ENCODE measurements around the gene SLC37A4.
A peak's percentile ranks its signal among the peaks of the same experiment; 100 is the strongest.
"Not testable (repeated sequence)": the region's sequence is repeated elsewhere in the genome, so short reads cannot be mapped to it uniquely, and the experiment has no call there.

Gene SLC37A4

DNA sequence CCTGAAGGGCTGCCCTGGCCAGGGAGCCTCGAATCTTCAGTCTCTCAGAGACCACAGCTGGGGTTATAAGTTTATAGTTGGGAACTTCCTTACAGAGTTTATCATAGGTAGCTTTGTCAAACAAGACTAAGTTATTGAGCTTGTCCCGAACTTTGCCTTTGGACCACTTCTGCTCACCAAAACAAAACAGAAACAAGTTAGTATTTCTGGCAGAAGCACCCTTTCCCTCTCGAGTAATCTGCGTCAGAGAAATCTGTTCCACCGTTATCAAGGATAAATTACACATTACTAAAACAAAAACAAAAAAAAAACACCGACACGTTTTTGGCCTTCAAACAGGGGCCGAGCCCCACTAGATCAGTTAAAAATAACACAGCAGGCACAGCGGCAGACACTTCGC is 13.3 kb downstream of the SLC37A4 start:
- not testable (repeated sequence) for DNase-seq (ENCODE audit: low read depth in 2 of 2)

DNA sequence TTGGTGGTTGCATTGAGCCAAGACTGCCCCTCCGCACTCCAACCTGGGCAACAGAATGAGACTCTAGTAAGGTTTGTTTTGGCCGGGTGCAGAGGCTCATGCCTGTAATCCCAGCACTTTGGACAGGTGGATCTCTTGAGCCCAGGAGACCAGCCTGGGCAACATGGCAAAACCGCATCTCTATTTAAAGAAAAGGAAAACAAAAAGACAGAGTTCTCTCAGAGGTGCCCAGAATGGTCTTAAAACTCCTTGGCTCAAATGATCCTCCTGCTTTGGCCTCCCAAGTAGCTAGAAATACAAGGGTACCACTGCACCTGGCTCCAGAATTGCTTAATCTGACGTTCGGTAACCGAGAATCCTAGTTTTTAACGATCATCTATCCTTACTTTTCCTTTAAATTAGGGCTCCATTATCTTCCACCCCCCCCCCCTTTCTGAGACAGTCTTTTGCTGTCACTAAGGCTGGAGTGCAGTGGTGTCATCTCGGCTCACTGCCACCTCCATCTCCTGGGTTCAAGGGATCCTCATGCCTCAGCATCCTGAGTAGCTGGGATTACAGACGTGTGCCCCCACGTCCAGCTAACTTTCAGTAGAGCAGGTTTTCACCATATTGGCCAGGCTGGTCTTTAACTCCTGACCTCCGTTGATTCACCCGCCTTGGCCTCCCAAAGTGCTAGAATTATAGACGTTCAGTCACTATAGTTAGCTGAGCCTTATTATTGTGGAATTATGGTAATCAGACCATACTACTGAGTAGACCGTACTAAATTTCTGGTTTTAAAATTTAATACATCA is 14.3 kb downstream of the SLC37A4 start:
- no peak for DNase-seq (ENCODE audit: low read depth in 2 of 2)

DNA sequence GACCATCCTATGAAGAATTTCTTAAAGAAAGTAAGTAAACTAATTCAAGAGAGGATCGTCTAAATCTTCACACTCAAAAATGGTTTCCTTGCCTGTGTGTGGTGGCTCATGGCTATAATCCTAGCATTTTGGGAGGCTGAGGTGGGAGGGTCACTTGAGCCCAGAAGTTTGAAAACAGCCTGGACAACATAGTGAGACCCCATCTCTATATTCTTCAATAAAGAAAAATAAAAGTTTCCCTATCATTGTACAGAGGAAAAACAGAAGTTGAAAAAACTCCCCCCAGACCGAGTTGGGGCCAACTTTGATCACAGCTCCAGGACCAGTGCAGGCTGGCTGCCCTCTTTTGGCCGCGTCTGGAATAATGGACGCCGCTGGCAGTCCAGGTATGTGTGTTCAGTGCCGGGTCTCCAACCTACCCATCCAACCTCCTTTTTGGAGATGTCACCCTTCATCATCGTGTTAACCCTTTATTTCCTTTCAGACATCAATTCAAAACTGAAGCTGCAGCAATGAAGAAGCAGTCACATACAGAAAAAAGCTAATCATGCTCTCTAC is 15.5 kb downstream of the SLC37A4 start:
- no peak for DNase-seq (ENCODE audit: low read depth in 2 of 2)

DNA sequence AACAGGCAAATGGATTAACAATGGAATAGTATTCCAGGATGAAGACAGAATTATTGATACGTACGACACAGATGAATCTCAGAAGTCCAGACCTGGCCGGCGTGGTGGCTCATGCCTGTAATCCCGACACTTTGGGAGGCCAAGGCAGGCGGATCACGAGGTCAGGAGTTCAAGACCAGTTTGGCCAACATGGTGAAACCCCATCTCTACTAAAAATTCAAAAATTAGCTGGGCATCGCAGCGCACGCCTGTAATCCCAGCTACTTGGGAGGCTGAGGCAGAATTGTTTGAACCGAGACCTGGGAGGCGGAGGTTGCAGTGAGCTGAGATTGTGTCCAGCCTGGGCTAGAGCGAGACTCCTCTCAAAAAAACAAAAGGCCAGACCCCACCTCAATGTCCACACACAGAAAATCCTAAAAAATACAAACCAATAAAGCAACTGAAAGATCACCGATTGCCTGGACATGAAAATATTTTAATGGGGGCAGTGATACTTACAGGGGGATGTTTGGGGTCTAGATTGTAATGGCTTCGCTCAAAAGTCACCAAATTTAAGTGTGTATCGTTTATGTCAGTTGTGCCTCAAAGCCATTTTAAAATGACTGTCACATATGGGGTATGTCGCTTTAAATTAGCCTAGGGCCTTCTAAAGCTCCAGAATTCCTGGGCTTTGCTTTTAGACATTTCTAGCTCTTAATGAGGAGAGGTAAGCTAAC is 16.3 kb downstream of the SLC37A4 start:
- DNase-seq (ENCODE audit: low read depth in 2 of 2) = no peak

DNA sequence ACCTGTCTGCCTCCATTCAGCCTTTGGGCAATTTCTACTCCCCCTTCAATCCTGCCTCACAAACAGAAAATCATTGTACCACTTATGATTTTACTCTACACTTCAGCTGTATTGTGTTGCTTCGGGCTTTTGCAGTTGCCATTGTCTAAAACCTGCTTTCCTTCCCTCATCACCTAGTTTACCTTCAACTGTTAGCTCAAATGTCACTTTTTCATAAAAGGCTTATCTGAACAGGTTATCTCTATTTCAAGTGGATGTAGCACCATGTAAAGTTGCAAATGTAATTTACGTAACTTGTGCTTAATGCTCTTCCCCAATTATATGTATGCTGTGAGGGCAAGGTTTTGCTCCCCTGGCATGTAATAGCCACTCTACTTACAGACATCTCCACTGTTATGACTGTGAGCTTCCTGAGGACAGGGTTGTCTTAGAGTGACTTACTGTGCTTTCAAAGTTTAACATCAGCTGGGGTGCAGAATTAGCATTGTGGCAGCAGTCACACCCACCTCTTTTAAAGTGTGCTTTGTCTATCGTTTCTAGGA is 18.0 kb downstream of the SLC37A4 start:
- DNase-seq (ENCODE audit: low read depth in 2 of 2) = no peak

DNA sequence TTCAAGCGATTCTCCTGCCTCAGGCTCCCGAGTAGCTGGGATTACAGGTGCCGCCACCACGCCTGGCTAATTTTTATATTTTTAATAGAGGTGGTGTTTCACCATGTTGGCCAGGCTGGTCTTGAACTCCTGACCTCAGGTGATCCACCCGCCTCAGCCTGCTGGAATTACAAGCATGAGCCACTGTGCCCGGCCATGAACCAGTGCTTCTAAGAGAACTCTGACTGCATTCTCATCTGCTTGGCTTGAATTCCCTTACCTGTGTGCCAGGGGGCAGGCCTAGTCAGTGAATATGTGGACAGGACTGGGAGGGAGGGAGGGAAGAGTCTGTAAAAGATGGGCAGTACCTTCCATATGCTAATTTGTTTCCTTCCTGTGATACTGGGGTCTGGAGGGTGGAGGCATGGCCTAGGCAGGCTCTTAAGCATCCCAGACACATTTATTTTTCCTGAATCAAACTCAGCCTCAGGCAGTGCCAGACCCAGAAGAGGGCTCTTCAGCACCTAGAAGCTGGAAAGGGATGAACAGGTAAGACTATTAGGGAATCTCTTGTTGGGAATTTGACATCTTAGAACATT is 19.1 kb downstream of the SLC37A4 start:
- no peak for DNase-seq (ENCODE audit: low read depth in 2 of 2)

DNA sequence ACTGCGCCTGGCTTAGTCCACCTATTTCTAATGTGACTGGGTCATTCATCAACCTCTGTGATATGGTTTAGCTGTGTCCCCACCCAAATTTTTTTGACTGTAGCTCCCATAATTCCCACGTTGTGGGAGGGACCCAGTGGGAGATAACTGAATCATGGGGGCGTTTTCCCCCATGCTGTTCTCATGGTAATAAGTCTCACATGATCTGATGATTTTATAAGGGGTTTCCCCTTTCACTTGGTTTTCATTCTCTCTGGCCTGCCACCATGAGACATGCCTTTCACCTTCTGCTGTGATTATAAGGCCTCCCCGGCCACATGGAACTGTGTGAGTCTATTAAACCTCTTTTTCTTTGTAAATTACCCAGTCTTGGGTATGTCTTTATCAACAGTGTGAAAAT is 24.0 kb downstream of the SLC37A4 start:
- DNase-seq (ENCODE audit: low read depth in 2 of 2) = no peak

DNA sequence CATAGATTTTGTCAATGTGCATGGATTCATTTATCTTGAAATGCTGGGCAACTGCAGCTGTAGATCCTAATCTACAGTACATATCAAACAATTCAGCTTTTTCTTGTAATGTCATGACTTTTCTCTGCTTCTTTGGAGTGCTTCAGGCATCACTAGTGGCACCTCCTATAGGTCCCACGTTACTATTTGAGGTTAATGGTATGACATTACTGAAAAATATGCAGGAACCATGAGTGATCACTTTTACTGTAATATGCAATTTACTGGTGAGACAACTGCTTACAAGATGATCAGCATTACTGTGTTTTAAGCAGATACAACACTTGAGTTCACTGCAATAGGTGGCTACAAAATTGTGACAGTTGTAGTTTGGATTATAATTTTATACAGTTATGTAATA is 29.8 kb downstream of the SLC37A4 start:
- no peak for DNase-seq (ENCODE audit: low read depth in 2 of 2)

DNA sequence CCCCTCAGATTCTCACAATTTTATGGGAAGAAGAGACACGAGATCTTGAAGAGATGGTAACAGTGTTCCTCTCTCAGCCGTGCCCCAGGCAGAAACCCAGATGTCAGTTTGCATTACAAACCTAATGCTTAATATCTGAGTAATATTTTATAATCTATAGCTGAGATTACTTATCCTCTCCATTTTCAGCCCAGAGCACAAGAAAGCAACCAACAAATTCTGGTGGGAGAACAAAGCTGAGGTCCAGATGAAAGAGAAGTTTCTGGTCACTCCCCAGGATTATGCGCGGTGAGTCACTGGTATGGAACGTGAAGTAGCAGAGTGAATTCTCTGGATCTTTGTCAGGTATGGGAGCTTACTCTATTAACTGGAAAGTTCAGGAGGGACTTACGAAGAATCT is 31.9 kb downstream of the SLC37A4 start:
- no peak for DNase-seq (ENCODE audit: low read depth in 2 of 2)

DNA sequence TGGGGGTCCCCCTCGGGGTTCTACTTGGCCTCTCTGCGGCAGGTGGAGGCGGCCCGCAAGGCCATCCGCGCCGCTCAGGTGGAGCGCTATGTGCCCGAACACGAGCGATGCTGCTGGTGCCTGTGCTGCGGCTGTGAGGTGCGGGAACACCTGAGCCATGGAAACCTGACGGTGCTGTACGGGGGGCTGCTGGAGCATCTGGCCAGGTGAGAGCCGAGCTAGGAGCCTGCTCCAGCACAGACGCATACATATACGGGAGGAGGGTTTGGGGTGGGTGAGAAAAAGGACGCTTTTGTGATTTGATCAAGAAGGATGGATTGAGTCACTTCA is 32.3 kb downstream of the SLC37A4 start:
- no peak for DNase-seq (ENCODE audit: low read depth in 2 of 2)

DNA sequence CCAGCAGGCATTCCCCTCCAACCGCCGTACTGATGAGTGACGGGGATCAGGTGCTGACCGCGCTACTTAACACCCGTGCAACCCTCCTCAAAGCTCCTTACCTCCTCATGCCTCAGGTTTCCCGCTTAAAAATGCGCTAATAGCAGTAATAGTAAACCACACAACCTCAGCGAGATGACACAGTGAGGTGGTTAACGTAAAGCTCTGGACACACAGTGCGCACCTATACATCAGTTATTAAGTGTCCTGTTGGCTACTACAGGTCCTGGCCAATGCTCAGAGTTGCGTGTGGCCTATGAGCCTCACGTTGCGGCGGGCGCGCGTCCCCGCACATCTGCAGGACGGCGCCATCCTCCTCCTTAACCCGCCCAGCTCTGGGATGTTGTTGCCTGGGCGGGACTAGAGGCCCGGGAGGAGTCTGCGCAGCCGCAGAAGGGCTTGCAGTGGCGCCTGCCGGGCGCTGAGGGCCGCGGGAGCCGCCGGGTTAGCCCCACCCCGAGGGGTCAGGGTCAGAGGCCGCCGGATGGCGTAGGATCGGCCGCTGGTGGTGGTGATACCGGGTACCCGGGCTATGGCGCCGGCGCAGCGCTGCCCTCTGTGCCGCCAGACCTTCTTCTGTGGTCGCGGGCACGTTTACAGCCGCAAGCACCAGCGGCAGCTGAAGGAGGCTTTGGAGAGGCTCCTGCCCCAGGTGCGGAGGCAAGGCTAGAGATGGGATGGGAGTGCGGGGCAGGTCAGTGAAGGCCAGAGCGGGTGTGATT is 32.9 kb downstream of the SLC37A4 start, which contains the start of gene CENATAC:
TSS of gene CENATAC (plus strand) at position 512 of the 761 bp plus-strand sequence. CDS start at position 572, 60 bp downstream.
- DNase-seq (ENCODE audit: low read depth in 2 of 2) = peak; percentile 63 to 66

DNA sequence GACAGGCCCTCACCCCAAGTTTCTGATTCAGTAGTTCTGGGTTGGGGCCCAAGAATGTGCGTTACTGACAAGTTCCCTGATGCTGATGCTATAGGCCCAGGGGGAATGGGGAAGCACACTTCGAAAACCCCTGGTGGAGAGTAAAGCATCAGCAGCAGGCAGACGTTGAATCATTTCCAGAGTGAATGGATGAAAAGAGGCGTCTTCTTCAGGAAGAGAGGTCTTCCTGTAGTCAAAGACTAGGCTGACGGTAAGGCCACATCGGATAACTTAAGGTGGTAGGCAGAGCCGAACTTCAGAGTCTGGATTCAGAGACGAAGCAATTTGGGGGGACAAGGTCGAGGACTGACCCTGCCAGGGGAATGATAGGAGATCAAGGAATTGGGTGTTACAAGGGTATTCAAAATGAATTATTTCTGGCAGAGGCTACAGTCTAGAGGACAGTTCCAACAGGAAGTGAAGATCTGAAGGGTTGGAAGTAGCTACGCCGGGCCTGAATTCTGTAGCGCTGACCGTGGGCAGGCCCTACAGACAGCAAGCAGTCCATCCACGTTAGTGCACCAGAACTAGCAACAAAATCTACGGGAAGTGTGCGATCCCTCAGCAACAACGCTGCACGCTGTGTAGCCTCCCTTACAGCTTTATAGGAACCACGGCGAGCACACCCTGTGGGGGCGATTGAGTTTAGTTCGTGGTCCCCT is 33.6 kb downstream of the SLC37A4 start:
- no peak for DNase-seq (ENCODE audit: low read depth in 2 of 2)

DNA sequence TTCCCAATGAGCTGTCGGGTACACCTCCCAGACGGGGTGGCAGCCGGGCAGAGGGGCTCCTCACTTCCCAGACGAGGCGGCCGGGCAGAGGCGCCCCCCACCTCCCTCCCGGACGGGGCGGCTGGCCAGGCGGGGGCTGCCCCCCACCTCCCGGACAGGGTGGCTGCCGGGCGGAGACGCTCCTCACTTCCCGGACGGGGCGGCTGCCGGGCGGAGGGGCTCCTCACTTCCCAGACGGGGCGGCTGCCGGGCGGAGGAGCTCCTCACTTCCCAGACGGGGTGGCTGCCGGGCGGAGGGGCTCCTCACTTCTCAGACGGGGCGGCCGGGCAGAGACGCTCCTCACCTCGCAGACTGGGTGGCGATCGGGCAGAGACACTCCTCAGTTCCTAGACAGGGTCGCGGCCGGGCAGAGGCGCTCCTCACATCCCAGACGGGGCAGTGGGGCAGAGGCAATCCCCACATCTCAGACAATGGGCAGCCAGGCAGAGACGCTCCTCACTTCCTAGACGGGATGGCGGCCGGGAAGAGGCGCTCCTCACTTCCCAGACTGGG is 39.1 kb downstream of the SLC37A4 start:
- DNase-seq (ENCODE audit: low read depth in 2 of 2) = not testable (repeated sequence)

DNA sequence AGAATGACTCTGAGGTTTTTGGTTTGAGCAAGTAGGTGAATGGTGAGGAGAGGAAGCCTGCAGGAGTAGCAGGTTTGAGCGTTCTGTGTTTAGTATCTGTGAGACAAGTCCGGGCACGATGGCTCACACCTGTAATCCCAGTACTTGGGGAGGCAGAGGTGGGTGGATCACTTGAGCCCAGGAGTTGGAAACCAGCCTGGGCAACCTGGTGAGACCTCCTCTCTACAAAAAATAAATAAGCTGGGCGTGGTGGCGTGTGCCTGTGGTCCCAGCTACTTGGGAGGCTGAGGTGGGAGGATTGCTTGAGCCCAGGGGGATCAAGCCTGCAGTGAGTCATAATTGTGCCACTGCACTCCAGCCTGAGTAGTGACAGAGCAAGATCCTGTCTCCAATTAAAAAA is 42.4 kb downstream of the SLC37A4 start:
- no peak for DNase-seq (ENCODE audit: low read depth in 2 of 2)

DNA sequence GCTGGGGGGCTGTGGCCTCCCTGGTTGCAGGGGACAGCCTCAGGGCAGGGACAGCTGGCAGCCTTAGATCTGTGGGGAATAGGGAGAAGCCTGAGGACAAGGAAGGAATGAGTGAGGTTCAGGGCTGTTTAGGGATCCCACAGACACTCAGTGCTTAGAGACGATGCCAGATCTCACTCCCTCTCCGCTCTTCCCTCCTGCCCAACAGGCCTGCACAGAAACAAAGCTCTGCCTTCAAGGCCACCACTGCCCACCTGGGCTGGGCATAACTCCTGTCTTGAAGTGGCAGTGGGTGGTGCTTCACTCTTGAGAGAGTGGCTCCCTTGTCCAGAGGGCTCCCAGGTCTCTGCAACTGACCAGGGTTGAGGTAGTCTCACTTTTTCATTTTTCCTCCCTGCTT is 45.9 kb downstream of the SLC37A4 start:
- DNase-seq (ENCODE audit: low read depth in 2 of 2) = no peak

DNA sequence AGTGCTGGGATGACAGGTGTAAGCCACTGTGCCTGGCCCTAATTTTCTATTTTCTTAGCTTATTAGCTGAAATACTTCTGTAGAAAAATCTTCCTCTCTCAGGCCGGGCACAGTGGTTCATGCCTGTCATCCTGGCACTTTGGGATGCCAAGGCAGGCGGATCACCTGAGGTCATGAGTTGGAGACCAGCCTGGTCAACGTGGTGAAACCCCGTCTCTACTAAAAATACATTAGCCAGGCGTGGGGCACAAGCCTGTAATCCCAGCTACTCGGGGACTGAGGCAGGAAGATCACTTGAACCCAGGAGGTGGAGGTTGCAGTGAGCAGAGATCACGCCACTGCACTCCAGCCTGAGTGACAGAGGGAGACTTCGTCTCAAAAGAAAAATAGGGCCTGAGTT is 46.3 kb downstream of the SLC37A4 start:
- not testable (repeated sequence) for DNase-seq (ENCODE audit: low read depth in 2 of 2)

DNA sequence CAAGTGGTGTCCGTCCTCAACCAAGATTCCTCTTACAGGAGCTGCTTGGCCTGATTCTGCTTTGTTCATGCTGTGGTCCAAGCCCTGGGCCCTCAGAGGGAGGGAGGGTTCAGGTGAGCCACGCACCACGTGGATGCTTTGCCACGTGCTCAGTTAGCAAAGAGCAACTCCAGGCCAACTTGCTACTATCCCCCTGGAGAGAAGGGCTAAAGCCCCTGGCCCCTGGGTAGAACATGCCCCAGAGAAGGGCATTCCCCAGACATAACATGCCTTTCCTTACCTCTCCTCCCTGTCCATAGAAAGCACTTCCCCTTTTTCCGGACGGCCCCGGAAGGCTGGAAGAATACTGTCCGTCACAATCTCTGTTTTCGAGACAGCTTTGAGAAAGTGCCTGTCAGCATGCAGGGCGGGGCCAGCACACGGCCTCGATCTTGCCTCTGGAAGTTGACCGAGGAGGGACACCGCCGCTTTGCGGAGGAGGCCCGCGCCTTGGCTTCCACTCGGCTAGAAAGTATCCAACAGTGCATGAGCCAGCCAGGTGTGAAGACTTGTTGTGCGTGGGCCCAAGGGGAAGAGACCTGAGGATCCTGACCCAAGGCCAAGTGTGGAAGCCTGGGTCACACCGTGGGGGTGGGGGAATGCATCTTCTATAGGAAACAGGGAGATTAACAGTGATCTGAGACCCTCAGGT is 50.3 kb downstream of the SLC37A4 start:
- DNase-seq (ENCODE audit: low read depth in 2 of 2) = no peak

DNA sequence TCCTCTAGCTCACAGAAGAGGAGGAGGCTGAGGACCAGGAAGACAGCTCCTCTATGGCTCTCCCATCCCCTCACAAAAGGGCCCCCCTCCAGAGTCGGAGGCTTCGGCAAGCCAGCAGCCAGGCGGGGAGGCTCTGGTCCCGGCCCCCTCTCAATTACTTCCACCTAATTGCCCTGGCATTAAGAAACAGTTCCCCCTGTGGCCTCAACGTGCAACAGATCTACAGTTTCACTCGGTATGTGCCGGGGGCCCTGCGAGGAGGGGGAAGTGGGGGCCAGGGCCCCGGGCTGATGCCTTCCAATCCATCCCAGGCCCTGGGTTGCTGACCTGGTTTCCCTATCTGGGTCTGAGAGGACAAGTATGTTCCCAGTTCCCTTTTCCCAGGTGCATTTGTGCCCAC is 51.2 kb downstream of the SLC37A4 start:
- no peak for DNase-seq (ENCODE audit: low read depth in 2 of 2)

DNA sequence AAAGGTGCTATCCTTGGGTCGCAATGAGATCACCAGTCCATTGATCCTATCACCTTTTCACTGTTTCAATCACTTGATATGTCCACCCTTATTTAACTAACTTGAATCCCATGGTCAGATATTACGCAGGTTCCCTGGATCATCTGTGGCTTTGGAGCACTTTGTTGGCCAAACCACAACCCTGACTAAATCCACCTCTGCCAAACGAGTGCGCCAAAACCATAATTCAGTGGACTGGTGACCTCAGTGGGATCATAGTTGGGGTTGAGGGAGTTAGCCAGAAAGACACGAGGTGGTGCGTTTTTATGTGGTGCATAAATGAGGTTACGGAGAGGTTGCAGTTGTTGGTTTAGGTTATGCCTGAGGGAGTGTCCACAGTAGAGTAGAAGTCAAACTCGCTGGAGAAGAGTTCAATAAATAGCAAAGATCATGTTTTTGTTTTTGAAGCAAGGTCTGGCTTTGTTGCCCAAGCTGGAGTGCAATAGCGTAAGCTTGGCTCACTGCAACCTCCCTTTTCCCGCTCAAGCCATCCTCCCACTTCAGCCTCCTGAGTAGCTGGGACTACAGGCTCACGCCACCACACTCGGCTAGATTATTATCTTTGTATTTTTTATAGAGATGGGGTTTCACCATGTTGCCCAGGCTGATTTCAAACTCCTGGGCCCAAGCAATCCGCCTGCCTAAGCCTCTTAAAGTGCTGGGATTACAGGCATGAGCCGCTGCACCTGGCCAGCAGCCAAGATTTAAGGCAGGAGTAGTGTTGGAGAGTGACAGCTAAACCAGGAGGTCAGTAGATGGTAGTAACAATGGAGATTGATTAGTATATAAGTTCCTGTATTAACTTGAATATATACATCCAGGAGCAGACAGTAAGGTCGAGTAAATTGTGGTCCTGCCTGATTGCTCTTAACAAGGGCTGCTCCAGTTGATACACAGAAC is 54.6 kb downstream of the SLC37A4 start:
- no peak for DNase-seq (ENCODE audit: low read depth in 2 of 2)

Data from fibroblast of skin of left quadriceps (primary cell).